NCI-H1436 (cell line): Measurements from ENCODE around the gene CCDC112.
A peak's percentile ranks its signal among the peaks of the same experiment; 100 is the strongest.
"Not testable (repeated sequence)": the region's sequence is repeated elsewhere in the genome, so short reads cannot be mapped to it uniquely, and the experiment has no call there.

Experiments
- DNase-seq: peaks from one replicate; lab custom pipeline; 2025; lab: John Stamatoyannopoulos, UW

Gene CCDC112

DNA sequence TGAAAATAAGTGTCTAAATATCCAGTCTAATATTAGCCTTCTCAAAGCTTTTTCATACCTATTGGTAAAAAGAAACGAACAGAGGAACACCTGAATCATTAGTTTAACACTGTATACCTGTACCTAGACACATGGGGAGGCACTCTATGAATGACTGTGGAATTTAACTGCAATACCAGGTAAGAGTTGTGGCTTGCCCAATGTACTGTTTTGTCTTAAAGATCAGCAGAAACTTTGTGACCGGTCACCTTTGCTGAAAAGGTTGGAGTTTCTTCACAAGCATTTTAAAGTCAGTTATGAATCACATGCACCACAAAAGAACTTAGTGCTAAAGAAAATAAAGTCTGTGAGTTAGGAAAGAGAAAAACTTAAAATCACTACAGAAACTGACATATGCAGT is 36.2 kb downstream of the CCDC112 start:
- no peak for DNase-seq

DNA sequence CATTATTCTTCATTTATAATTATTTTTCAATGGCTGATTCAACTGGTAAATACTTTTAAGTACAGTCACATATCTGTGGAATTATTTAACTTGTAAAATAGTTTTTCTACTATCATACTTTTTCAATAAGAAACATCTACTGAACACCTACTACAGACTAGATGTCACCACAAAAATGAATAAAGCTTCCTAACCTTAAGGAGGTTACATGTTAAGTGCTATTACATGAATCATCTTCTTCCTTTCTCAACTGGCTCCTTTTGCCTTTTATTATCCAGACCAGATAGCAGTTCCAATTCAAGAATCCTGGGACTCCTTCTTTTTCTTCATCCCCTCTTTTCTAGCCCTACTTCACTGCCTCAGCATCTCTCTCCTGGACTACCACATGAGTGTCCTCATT is 38.5 kb downstream of the CCDC112 start:
- no peak for DNase-seq

DNA sequence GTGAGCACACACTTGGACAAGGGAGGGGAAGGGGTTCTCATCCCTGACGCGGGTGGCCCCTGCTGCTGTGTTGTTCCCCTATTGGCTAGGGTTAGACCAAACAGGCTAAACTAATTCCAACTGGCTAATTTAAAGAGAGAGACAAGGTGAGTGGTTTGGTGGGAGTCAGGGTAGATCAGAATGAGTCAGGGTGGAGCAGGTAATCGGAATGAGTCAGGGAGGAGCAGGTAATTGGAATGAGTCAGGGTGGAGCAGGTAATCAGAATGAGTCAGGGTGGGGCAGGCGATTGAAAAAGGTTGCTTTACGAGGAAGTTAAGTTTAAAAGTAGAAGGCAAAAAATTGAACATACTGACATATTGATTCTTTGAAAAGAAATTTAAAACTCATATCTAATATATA is 47.1 kb downstream of the CCDC112 start:
- DNase-seq, result not testable (repeated sequence)

DNA sequence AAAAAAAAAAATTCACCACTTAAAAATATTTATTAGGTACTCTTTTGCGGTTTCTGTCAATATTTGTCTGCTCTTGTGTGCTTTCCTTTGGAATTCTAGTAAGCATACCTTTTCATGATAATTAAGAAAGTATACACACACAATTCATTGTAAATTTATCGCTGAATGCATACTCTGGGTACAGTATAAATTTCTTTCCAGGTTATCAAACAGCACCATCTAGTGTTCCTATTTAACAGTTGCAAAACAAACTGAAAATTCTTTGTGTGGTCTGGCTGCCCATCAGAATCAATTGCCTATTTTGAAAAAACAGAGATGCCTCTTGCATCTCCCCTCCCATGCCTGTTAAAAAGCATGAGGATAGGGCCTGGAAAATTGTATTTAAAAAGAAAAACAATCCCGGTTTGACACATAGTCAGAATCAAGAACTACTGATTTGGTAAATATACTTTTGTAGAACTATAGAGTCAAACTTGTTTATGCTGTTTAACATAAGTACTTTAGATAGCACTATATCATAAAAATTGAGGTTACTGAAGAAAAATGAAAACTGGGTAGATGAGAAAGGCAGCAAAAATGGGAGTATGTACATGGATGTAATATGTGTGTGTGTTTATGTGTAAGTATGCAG is 50.0 kb downstream of the CCDC112 start:
- peak; percentile 44 for DNase-seq

DNA sequence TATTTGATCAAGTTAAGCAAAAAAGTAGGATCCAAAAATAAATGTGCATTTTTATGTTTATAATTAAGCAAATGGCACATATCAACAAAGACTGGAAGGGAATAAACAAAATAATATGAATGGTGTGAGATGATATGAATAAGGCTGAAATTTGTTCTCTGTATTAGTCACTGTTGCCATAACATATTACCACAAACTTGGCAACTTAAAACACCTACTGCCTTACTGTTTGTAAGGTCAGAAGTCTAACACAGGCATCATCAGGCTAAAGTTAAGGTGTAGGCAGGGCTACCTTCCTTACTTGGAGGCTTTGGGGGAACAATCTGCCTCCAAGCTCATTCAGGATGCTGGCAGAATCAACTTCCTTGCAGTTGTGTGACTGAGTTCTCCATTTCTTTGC is 53.0 kb downstream of the CCDC112 start:
- DNase-seq, result no peak

DNA sequence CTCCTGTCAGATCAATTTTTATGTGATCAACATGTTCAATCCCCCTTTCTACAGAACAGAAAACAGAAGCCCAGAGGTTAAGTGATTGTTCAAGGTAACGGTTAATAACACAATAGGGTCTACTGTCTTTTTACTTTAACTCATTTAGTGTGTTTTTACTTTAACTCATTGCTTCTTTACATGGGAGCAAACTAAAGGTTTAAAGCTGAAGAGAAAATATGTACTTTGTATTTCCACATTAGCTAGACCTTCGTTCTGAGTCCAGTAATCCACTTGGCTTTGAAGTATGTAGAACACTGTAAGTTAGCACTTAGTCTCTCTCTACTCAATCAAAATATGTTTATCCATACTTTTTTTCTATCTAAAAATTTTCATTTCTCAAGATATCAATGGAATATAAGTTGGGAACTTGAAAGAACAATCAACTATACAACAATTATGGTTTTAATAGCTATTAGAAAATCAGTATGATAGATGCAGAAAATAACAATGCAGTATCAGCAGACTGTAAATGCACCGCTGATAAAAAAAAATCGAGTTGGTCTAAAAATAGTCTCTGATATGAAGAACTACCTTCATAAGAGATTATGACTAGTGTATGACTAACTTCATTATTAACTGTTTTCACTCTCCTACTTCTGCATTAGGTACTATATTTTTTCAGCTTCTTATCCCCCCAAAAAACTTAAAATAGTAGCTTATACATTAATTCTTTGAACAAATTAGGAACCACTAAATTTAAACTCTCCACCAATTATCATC is 54.4 kb downstream of the CCDC112 start:
- no peak for DNase-seq

DNA sequence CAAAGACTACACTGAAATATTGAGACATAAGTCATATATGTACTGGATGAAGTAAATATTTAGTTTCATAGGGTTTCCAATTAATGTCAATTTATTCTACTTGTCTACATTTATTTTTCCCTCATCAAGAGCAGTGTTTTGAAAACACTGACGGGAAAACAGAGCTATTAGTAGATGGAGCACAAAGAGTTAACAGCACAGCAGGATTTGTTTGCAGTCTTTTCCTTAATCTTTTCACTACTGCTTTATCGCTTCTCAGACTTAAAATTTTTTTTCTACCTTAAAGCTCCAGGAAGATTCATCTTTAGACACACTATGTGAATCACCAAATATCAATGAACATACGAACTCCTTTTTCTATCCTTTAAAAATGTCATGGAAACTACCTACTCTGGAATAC is 59.4 kb downstream of the CCDC112 start:
- DNase-seq, result no peak

DNA sequence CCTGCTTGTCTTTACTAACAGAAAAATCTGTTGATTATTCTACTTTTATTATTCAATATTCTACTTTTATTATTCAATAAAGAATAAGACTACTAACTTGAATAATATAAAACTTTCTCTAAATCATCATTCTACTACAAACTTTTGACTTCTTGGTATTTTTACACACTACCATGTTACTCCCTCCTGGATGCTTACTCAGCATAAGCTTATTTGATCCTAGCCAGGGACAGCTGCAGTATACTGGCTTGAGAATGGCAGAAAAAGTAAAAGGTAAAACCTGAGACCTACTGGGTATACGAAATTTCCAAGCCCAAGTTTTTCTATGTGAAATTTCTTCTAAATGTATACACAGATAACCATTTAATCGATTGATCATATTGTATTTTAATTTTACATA is 59.9 kb downstream of the CCDC112 start:
- DNase-seq, result no peak

DNA sequence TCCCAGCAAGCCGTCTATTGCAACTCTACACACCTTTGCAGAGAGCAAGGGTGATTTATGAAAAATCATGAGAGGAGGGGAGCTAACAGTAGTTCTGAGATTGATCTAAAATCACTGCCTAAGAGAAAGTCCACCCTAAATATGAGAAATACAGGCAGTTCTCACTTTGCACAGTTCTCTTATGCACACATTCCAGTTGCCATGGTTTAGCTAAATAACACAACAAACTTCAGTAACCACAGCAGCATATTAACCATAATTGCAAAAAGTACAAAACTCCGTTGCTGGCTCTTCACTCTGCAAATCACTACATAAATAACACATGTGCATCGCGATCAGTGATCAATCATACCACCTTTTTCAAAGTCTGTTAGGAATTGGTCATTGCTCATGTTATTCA is 64.9 kb downstream of the CCDC112 start:
- DNase-seq, result no peak

DNA sequence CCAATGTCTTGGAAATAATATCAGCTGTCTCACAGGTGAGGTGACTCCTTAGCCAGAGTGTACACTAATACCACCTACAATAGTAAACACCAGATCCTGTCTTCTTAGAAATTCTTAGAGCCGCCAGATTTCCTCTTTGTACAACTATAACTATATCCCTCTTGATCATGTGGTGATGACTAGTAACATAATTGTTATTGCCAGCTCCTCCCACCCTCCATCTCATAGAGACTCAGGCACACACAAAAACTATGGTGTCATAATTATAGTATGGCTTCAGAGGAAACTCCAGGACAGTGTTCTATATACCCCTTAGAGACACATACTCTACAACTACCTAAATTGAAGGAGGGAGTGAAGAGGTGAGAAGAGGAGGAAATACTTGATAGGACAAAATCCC is 66.8 kb downstream of the CCDC112 start:
- DNase-seq, result no peak

DNA sequence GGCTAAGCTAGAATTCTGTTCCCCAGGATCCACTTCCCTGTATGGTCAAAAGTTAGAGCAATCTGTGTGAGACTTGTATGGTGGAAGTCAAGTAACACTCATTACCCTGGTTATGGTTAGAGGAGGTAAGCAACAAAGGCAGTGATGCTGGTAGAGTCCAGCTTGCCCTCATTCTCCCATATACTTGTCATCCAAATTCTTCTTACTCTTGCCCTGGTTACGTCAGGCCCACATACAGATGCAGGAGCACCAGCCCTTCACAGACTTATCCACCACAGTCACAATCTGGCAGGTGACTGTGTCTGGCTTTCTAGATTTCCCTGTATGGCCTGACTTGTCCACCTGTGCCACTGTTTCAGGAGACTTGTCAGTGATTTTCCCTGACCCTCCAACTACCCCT is 69.2 kb downstream of the CCDC112 start:
- no peak for DNase-seq
